Measurements from ENCODE around the gene SLC25A38.

Gene SLC25A38

DNA sequence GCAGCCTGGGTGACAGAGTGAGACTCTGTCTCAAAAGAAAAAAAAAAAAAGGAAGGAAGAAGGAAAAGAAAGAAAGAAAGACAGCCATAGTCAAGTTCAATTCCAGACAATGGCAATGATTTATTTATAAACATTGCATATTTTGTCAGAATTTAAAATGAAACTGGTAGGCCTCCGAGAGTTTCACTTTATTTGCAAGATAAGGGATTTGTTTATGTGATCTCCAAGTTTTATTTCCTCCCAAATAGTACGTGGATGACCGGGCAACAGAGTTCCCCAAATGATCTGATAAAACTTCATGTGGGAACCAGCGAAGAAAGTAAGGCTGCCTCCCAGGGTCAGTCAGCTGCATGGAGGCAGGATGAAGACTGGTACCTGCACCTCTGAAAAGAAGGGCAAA, 55.7 kb downstream of the SLC25A38 start:
- DNase-seq: no peak

DNA sequence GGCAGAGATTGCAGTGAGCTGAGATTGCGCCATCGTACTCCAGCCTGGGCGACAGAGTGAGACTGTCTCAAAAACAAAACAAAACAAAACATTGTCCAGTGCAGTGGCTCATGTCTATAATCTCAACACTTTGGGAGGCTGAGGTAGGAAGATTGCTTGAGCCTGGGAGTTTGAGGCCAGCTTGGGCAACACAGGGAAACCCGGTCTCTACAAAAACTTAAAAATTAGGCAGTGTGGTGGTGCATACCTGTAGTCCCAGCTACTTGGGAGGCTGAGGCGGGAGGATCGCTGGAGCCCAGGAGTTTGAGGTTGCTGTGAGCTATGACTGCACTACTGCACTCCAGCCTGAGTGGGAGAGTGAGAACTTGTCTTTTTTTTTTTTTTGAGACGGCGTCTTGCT, 57.1 kb downstream of the SLC25A38 start:
- DNase-seq: no peak

DNA sequence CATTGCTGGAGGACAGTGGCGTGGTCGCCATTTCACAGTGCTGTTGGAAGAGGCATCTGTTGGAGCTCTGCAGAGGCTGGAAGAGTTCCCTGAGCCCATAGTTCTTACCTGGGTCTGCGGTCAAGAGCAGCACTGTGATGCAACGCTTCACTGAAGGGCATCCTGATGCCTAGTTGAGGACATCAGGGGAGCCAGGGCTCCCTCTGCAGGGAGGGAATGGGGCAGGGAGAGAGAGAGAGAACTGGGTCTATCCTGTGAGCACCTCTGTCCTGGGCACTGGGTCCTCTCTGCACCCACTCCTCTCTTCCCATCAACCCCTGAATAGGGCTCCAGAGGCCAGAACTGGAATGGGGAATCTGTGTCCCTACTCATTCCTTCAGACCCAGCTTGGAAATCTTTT, 60.4 kb downstream of the SLC25A38 start:
- no peak for DNase-seq

- no peak for DNase-seq
These were observed 62.8 kb downstream of the SLC25A38 start for GRCh38 chr3:39445927-39446326.

GRCh38 chr3:39446444-39446843, 63.3 kb downstream of the SLC25A38 start:
- no peak for DNase-seq

All from NCI-H1694 (cell line).